Endothelial cell of umbilical vein (primary cell): Measurements from ENCODE around the gene CAMTA1. TPM values are rescaled to one million over a fixed set of nuclear protein-coding genes. Genes with fewer than 3 reads are reported as not detected.

ENCODE experiments used
- BruUV-seq: library from RNA; stranded (reverse); fragments of 400-500 nt; replicated peaks from 2 replicates; lab custom pipeline; 2021; lab: Mats Ljungman, UMichigan
- CTCF ChIA-PET: fragments of 300-600, 350-600 bp; sonication (Branson Sonifier 250); formaldehyde crosslinking; loops from one replicate; lab custom pipeline; 2021; ENCODE audit warnings: antibody characterized with exemption, inconsistent platforms; lab: Charles Lee
- POLR2A ChIA-PET: fragments of 300-600, 350-600 bp; sonication (Branson Sonifier 250); formaldehyde crosslinking; loops from one replicate; lab custom pipeline; 2021; ENCODE audit warnings: antibody characterized with exemption, inconsistent platforms; lab: Charles Lee
- DNase-seq: peaks from one replicate; pipeline ENCODE4 v3.0.0-alpha.2; 2011; ENCODE audit warnings: low read depth, low spot score
- FAIRE-seq: peaks from 2 replicates; lab custom pipeline; 2011; peaks lifted over from hg19 to GRCh38; lab: Jason Lieb, UNC
- H2AFZ ChIP-seq: 2 replicates; pipeline ENCODE4 v1.6.0; 2012; ENCODE audit warnings: low read depth, low read length, control low read depth, inconsistent platforms
- H3K27ac ChIP-seq: 2 replicates; pipeline ENCODE4 v1.5.1; 2011; ENCODE audit warnings: low read depth, mild to moderate bottlenecking, control low read depth, low read length, moderate library complexity; ENCODE audit not compliant: insufficient read depth
- H3K27me3 ChIP-seq, 2 experiments: 2 replicates each; pipeline versions ENCODE4 v1.6.0 to v1.6.1; 2011; ENCODE audit warnings: low read length in 2 of 2, mixed read lengths in 1 of 2; ENCODE audit not compliant: control insufficient read depth in 2 of 2, insufficient read depth in 2 of 2
- H3K36me3 ChIP-seq, 2 experiments: 2 replicates in 1 of 2; 3 replicates in 1 of 2; pipeline ENCODE4 v1.5.1; 2011; ENCODE audit warnings: low read length in 2 of 2, mild to moderate bottlenecking in 1 of 2, moderate library complexity in 1 of 2; ENCODE audit not compliant: control insufficient read depth in 2 of 2, insufficient read depth in 2 of 2; ENCODE audit errors: extremely low read depth in 1 of 2
- H3K4me1 ChIP-seq: 3 replicates; pipeline ENCODE4 v1.5.1; 2011; ENCODE audit warnings: mild to moderate bottlenecking, low read length; ENCODE audit not compliant: control insufficient read depth, insufficient read depth; ENCODE audit errors: extremely low read depth
- H3K4me2 ChIP-seq: 2 replicates; pipeline ENCODE4 v1.6.1; 2011; ENCODE audit warnings: low read length, control low read depth, mixed read lengths; ENCODE audit not compliant: insufficient read depth
- H3K4me3 ChIP-seq, 3 experiments: fragments of 200-600 bp in 1 of 3; sonication (generic), shearing (Covaris generic) in 1 of 3; replicated peaks in 1 of 3; 2 replicates each; pipeline ENCODE4 v1.5.1; 2011 to 2016; ENCODE audit warnings: control low read depth in 3 of 3, low read length in 3 of 3, mild to moderate bottlenecking in 2 of 3, inconsistent platforms in 1 of 3, low read depth in 1 of 3, moderate library complexity in 1 of 3; ENCODE audit not compliant: insufficient read depth in 1 of 3
- H3K79me2 ChIP-seq: 2 replicates; pipeline ENCODE4 v1.6.0; 2012; ENCODE audit warnings: low read length, inconsistent platforms; ENCODE audit not compliant: control insufficient read depth, insufficient read depth
- H3K9ac ChIP-seq: replicated peaks from 2 replicates; pipeline ENCODE3; 2011; ENCODE audit warnings: low read length, control low read depth; ENCODE audit not compliant: insufficient read depth; ENCODE audit errors: extremely low read depth
- H3K9me1 ChIP-seq: replicated peaks from 3 replicates; pipeline ENCODE4 v1.6.0; 2011; ENCODE audit warnings: mild to moderate bottlenecking, low read length; ENCODE audit not compliant: control insufficient read depth, insufficient read depth; ENCODE audit errors: extremely low read depth
- H3K9me3 ChIP-seq: replicated peaks from 2 replicates; pipeline ENCODE4 v1.5.1; 2012; ENCODE audit warnings: low read length, inconsistent platforms; ENCODE audit not compliant: control insufficient read depth, insufficient read depth
- H4K20me1 ChIP-seq: replicated peaks from 2 replicates; pipeline ENCODE3; 2011; ENCODE audit warnings: mild to moderate bottlenecking, low read length; ENCODE audit not compliant: control insufficient read depth, insufficient read depth; ENCODE audit errors: extremely low read depth
- EZH2 ChIP-seq: IDR thresholded peaks from 2 replicates; pipeline ENCODE4 v1.6.1; 2012; ENCODE audit warnings: borderline replicate concordance, low read depth, mild to moderate bottlenecking, moderate library complexity, low read length, inconsistent platforms; ENCODE audit not compliant: severe bottlenecking
- FOS ChIP-seq: IDR thresholded peaks from 2 replicates; pipeline ENCODE4 v1.6.1; 2011; ENCODE audit warnings: mild to moderate bottlenecking, low read length, moderate library complexity, borderline replicate concordance; ENCODE audit not compliant: insufficient read depth
- GATA2 ChIP-seq: IDR thresholded peaks from 2 replicates; pipeline ENCODE4 v1.7.0; 2011; ENCODE audit warnings: low read depth, mild to moderate bottlenecking, moderate library complexity, mixed read lengths, low read length; ENCODE audit not compliant: insufficient read length, insufficient read depth
- JUN ChIP-seq: IDR thresholded peaks from 2 replicates; pipeline ENCODE4 v1.6.1; 2011; ENCODE audit warnings: borderline replicate concordance, low read depth; ENCODE audit not compliant: insufficient read length, insufficient read depth
- MYC ChIP-seq: IDR thresholded peaks from one replicate; pipeline ENCODE4 v1.6.1; 2011; ENCODE audit warnings: mild to moderate bottlenecking, low read depth, low read length
- POLR2A ChIP-seq: IDR thresholded peaks from 2 replicates; pipeline ENCODE4 v1.6.1; 2012; ENCODE audit warnings: low read depth, mild to moderate bottlenecking, control low read depth, low read length
- POLR2AphosphoS5 ChIP-seq: IDR thresholded peaks from 2 replicates; pipeline ENCODE4 v1.6.1; 2012; ENCODE audit warnings: low read depth, mild to moderate bottlenecking, control low read depth, low read length, moderate library complexity; ENCODE audit not compliant: insufficient read depth
- dilution Hi-C: fragments of 300-500 bp; cut with MboI; formaldehyde crosslinking; loops from one replicate; pipeline ENCODE4 v1.15.0; 2019; ENCODE audit warnings: low sequenced_read_pairs; ENCODE audit not compliant: extremely low pct_ligation_motif_present
- intact Hi-C: fragments of 100-400 bp; cut with micrococcal nuclease; formaldehyde crosslinking; loops from one replicate; pipeline ENCODE4 v1.10.0; 2022
- polyA plus RNA-seq, 4 experiments: library from polyadenylated mRNA; depleted of rRNA in 3 of 4; stranded (reverse) in 3 of 4; unstranded in 1 of 4; fragments of >200 nt; gene quantifications; 2 replicates each; pipeline versions ENCODE4 v1.2.1 to v1.2.3, GENCODE V29; 2011 to 2012; ENCODE audit warnings: missing spikeins in 1 of 4
- total RNA-seq: library from RNA; stranded (reverse); gene quantifications from 2 replicates; pipeline ENCODE4 v1.2.3, GENCODE V29; 2021
- TF ChIP-seq, protein P1 (sequence below): IDR thresholded peaks from 2 replicates; pipeline ENCODE4 v1.6.1; 2011; ENCODE audit not compliant: insufficient read depth, insufficient read length
- TF ChIP-seq, protein P2 (sequence below), 2 donors: IDR thresholded peaks; 1 replicate in 1 of 2; 2 replicates in 1 of 2; pipeline ENCODE4 v1.5.1; 2011; ENCODE audit warnings: low read length in 2 of 2, mild to moderate bottlenecking in 2 of 2, moderate library complexity in 2 of 2, control low read depth in 1 of 2, inconsistent platforms in 1 of 2, low read depth in 1 of 2; ENCODE audit not compliant: insufficient read depth in 1 of 2; ENCODE audit errors: extremely low read depth in 1 of 2

CAMTA1 gene
- total and polyA plus RNA-seq, 2 donors (not counting 3 experiments of a cell fraction or from before 2014, with no cell fraction given): 50.8 to 92.7 TPM

DNA sequence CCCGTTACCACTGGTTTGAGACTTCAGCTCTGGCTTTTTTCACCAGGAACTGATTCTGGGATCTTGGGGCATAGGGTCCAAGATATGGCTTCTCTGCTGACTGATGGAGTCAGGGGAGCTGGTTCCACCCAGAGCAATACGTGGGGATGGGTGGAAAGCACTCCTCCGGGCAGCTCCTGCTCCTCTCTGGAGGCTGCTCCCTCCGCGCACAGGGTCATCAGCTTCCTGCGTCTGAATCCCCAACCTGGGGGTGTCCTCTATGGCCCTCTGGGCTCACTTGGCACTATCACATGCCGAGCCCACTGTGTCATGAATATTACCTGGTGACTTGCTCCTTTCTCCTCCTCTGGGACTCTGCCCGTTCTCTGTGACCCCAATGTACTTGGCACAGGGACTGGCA lies 580.5 kb downstream of the CAMTA1 start:
- ChIA-PET POLR2A (no interaction called here), CTCF (interaction anchor here (1.0 kb wide), 1 partner anchor 36 kb away, joined by 3 read pairs; no protein-coding TSS in a partner anchor)
- Histone ChIP-seq H3K9me1 (no peaks in the 10 kb centered on the region), H3K4me1 (no peaks in the 10 kb centered on the region), H3K4me3 (no peak overlapping the region), H3K9ac (no peak overlapping the region), H3K36me3 (no peaks in the 10 kb centered on the region), H3K27me3 (no peaks in the 10 kb centered on the region), H3K4me2 (no peak overlapping the region), H3K9me3 (no peaks in the 10 kb centered on the region), H3K27ac (no peak overlapping the region), H3K79me2 (no peaks in the 10 kb centered on the region), H2AFZ (no peak overlapping the region), H4K20me1 (no peaks in the 10 kb centered on the region)
- TF ChIP-seq MYC (no peak), JUN (no peak), FOS (no peak), EZH2 (no peak), GATA2 (no peak), POLR2AphosphoS5 (no peak), POLR2A (no peak)
- TF ChIP-seq, protein P1, sequence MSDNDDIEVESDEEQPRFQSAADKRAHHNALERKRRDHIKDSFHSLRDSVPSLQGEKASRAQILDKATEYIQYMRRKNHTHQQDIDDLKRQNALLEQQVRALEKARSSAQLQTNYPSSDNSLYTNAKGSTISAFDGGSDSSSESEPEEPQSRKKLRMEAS: no peak
- TF ChIP-seq, protein P2, sequence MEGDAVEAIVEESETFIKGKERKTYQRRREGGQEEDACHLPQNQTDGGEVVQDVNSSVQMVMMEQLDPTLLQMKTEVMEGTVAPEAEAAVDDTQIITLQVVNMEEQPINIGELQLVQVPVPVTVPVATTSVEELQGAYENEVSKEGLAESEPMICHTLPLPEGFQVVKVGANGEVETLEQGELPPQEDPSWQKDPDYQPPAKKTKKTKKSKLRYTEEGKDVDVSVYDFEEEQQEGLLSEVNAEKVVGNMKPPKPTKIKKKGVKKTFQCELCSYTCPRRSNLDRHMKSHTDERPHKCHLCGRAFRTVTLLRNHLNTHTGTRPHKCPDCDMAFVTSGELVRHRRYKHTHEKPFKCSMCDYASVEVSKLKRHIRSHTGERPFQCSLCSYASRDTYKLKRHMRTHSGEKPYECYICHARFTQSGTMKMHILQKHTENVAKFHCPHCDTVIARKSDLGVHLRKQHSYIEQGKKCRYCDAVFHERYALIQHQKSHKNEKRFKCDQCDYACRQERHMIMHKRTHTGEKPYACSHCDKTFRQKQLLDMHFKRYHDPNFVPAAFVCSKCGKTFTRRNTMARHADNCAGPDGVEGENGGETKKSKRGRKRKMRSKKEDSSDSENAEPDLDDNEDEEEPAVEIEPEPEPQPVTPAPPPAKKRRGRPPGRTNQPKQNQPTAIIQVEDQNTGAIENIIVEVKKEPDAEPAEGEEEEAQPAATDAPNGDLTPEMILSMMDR (IDR thresholded peaks at IDR 0.05; ENCODE audit: extremely low read depth in 1 of 2, insufficient read depth in 1 of 2, low read depth in 1 of 2, low read length in 2 of 2): no peak
- no peak for FAIRE-seq
- no TSS peak for BruUV-seq
- intact Hi-C loops: no loop called here
- dilution Hi-C loops: no loop called here
- no peak for DNase-seq
